ENCODE data around the gene TCF7L1. TPM values are rescaled to one million over a fixed set of nuclear protein-coding genes. Genes with fewer than 3 reads are reported as not detected.

The TCF7L1 gene
- total RNA-seq, 1 donor from 2014 or later: 30.8 TPM

- peaks cover 24% of the 10 kb centered on the region for H3K4me1 Mint-ChIP-seq (ENCODE audit: low read depth, unreplicated experiment)
- no peak for TF ChIP-seq CTCF (IDR thresholded peaks at IDR 0.05; ENCODE audit: insufficient read depth, low read depth, low read length)
- no peak for TF ChIP-seq EZH2 (IDR thresholded peaks at IDR 0.05; ENCODE audit: insufficient read depth, low read length)
- Histone ChIP-seq H3K9me3 (ENCODE audit: insufficient read depth, low read depth, low read length) (no peaks in the 10 kb centered on the region), H3K27me3 (ENCODE audit: insufficient read depth, low read length) (no peaks in the 10 kb centered on the region), H3K9ac (ENCODE audit: low read length) (no peak overlapping the region), H3K27ac (ENCODE audit: low read depth, low read length) (no peak overlapping the region), H3K79me2 (ENCODE audit: insufficient read depth, low read length) (no peaks in the 10 kb centered on the region), H4K20me1 (ENCODE audit: insufficient read depth, low read length) (no peaks in the 10 kb centered on the region), H3K36me3 (ENCODE audit: insufficient read depth, low read length) (no peaks in the 10 kb centered on the region), H3K4me1 (ENCODE audit: insufficient read depth, low read length) (peaks cover 16% of the 10 kb centered on the region), H2AFZ (ENCODE audit: low read depth, low read length) (no peak overlapping the region), H3K4me3 (ENCODE audit: insufficient read depth, low read depth, low read length) (no peak overlapping the region), H3K4me2 (ENCODE audit: low read length) (no peak overlapping the region)
- DNase-seq (ENCODE audit: low read depth) (no peak), FAIRE-seq (no peak)
- H3K27me3 Mint-ChIP-seq (ENCODE audit: low read depth, unreplicated experiment): no peaks in the 10 kb centered on the region
- peaks cover 7% of the 10 kb centered on the region for H3K36me3 Mint-ChIP-seq (ENCODE audit: low read depth, unreplicated experiment)
- no peak overlapping the region for H3K27ac Mint-ChIP-seq (ENCODE audit: unreplicated experiment)
- H3K9me3 Mint-ChIP-seq (ENCODE audit: unreplicated experiment): no peaks in the 10 kb centered on the region
- no peak overlapping the region for H3K4me3 Mint-ChIP-seq (ENCODE audit: unreplicated experiment)
These were observed 158.3 kb downstream of the TCF7L1 start for GRCh38 chr2:85291425-85292023.

- no peaks in the 10 kb centered on the region for H3K4me1 ChIP-seq (ENCODE audit: insufficient read depth, low read length)
- no peaks in the 10 kb centered on the region for H3K4me1 Mint-ChIP-seq (ENCODE audit: low read depth, unreplicated experiment)
- peaks cover 3% of the 10 kb centered on the region for H4K20me1 ChIP-seq (ENCODE audit: insufficient read depth, low read length)
- no peaks in the 10 kb centered on the region for H3K27me3 ChIP-seq (ENCODE audit: insufficient read depth, low read length)
- no peak overlapping the region for H3K27ac ChIP-seq (ENCODE audit: low read depth, low read length)
- no peaks in the 10 kb centered on the region for H3K9me3 Mint-ChIP-seq (ENCODE audit: unreplicated experiment)
- H3K36me3 ChIP-seq (ENCODE audit: insufficient read depth, low read length): no peaks in the 10 kb centered on the region
- no peak overlapping the region for H3K4me3 Mint-ChIP-seq (ENCODE audit: unreplicated experiment)
- no peaks in the 10 kb centered on the region for H3K9me3 ChIP-seq (ENCODE audit: insufficient read depth, low read depth, low read length)
- FAIRE-seq (no peak), DNase-seq (ENCODE audit: low read depth) (no peak)
- no peak overlapping the region for H3K9ac ChIP-seq (ENCODE audit: low read length)
- peaks cover 14% of the 10 kb centered on the region for H3K36me3 Mint-ChIP-seq (ENCODE audit: low read depth, unreplicated experiment)
- no peak overlapping the region for H3K4me2 ChIP-seq (ENCODE audit: low read length)
- no peak overlapping the region for H3K4me3 ChIP-seq (ENCODE audit: insufficient read depth, low read depth, low read length)
- no peak overlapping the region for H3K27ac Mint-ChIP-seq (ENCODE audit: unreplicated experiment)
- no peak overlapping the region for H2AFZ ChIP-seq (ENCODE audit: low read depth, low read length)
- TF ChIP-seq CTCF (IDR thresholded peaks at IDR 0.05; ENCODE audit: insufficient read depth, low read depth, low read length) (no peak), EZH2 (IDR thresholded peaks at IDR 0.05; ENCODE audit: insufficient read depth, low read length) (no peak)
- no peaks in the 10 kb centered on the region for H3K27me3 Mint-ChIP-seq (ENCODE audit: low read depth, unreplicated experiment)
- no peaks in the 10 kb centered on the region for H3K79me2 ChIP-seq (ENCODE audit: insufficient read depth, low read length)
These were observed 168.9 kb downstream of the TCF7L1 start for GRCh38 chr2:85302121-85302520.

- no peak overlapping the region for H3K27ac Mint-ChIP-seq (ENCODE audit: unreplicated experiment)
- H3K36me3 ChIP-seq (ENCODE audit: insufficient read depth, low read length): no peaks in the 10 kb centered on the region
These were observed 170.8 kb downstream of the TCF7L1 start for GRCh38 chr2:85303780-85304531.

More at GRCh38 chr2:85303780-85304531, 170.8 kb downstream of the TCF7L1 start:
- Histone ChIP-seq H3K27me3 (ENCODE audit: insufficient read depth, low read length) (no peaks in the 10 kb centered on the region), H3K4me3 (ENCODE audit: insufficient read depth, low read depth, low read length) (no peak overlapping the region), H2AFZ (ENCODE audit: low read depth, low read length) (no peak overlapping the region), H3K27ac (ENCODE audit: low read depth, low read length) (no peak overlapping the region), H4K20me1 (ENCODE audit: insufficient read depth, low read length) (no peaks in the 10 kb centered on the region), H3K9me3 (ENCODE audit: insufficient read depth, low read depth, low read length) (no peaks in the 10 kb centered on the region), H3K4me1 (ENCODE audit: insufficient read depth, low read length) (peaks cover 4% of the 10 kb centered on the region), H3K79me2 (ENCODE audit: insufficient read depth, low read length) (no peaks in the 10 kb centered on the region), H3K9ac (ENCODE audit: low read length) (no peak overlapping the region), H3K4me2 (ENCODE audit: low read length) (no peak overlapping the region)
- TF ChIP-seq CTCF (IDR thresholded peaks at IDR 0.05; ENCODE audit: insufficient read depth, low read depth, low read length): no peak
- H3K4me1 Mint-ChIP-seq (ENCODE audit: low read depth, unreplicated experiment): peaks cover 1% of the 10 kb centered on the region
- DNase-seq (ENCODE audit: low read depth) (no peak), FAIRE-seq (no peak)
- H3K27me3 Mint-ChIP-seq (ENCODE audit: low read depth, unreplicated experiment): no peaks in the 10 kb centered on the region
- H3K9me3 Mint-ChIP-seq (ENCODE audit: unreplicated experiment): no peaks in the 10 kb centered on the region
- peaks cover 14% of the 10 kb centered on the region for H3K36me3 Mint-ChIP-seq (ENCODE audit: low read depth, unreplicated experiment)
- H3K4me3 Mint-ChIP-seq (ENCODE audit: unreplicated experiment): no peak overlapping the region

Measured in astrocyte (in vitro differentiated cells and primary cell).